B cell (primary cell): Measurements from ENCODE around the gene GLOD4. TPM values are rescaled to one million over a fixed set of nuclear protein-coding genes. Genes with fewer than 3 reads are reported as not detected.
A peak's percentile ranks its signal among the peaks of the same experiment; 100 is the strongest.

Experiments used
- ATAC-seq: fragments of 200-7000 bp; cut with Tn5 transposase; one replicate; pipeline ENCODE4 v1.10.0; 2021; ENCODE audit warnings: low read depth, mild to moderate bottlenecking, moderate number of reproducible peaks, moderate library complexity
- CTCF ChIA-PET: fragments of 350-600 bp; sonication (Branson Sonifier 250); formaldehyde crosslinking; loops from one replicate; lab custom pipeline; 2021; ENCODE audit warnings: antibody characterized with exemption, inconsistent platforms; lab: Charles Lee
- POLR2A ChIA-PET: fragments of 350-600 bp; sonication (Branson Sonifier 250); formaldehyde crosslinking; loops from one replicate; lab custom pipeline; 2021; ENCODE audit warnings: antibody characterized with exemption; lab: Charles Lee
- DNase-seq: peaks from one replicate; pipeline ENCODE4 v3.0.0; 2013
- H2AFZ ChIP-seq: 2 replicates; pipeline ENCODE4 v1.6.1; 2012; ENCODE audit warnings: mild to moderate bottlenecking, low read depth, low read length; ENCODE audit not compliant: insufficient read depth, poor library complexity, severe bottlenecking
- H3K27ac ChIP-seq, 2 donors: 1 replicate in 1 of 2; 2 replicates in 1 of 2; pipeline ENCODE4 v1.5.1; 2012 to 2013; ENCODE audit warnings: low read length in 2 of 2, mild to moderate bottlenecking in 2 of 2, moderate library complexity in 1 of 2
- H3K27me3 ChIP-seq, 4 experiments: fragments of 200-600 bp in 1 of 4; sonication (generic) in 1 of 4; replicated peaks in 1 of 4; 1 replicate in 2 of 4; 2 replicates in 2 of 4; pipeline versions ENCODE4 v1.6.1 to v1.7.0; 2013 to 2016; ENCODE audit warnings: low read length in 3 of 4, mild to moderate bottlenecking in 2 of 4, mixed read lengths in 1 of 4, moderate library complexity in 1 of 4; ENCODE audit not compliant: insufficient read depth in 4 of 4, control insufficient read depth in 3 of 4; ENCODE audit errors: control extremely low read depth in 1 of 4
- H3K36me3 ChIP-seq, 2 experiments: replicated peaks in 1 of 2; 1 replicate in 1 of 2; 2 replicates in 1 of 2; pipeline versions ENCODE4 v1.6.1 to v1.7.1; 2013; ENCODE audit warnings: low read length in 1 of 2; ENCODE audit not compliant: insufficient read depth in 2 of 2, control insufficient read depth in 1 of 2; ENCODE audit errors: control extremely low read depth in 1 of 2, extremely low read depth in 1 of 2
- H3K4me1 ChIP-seq, 2 donors: fragments of 200-600 bp in 1 of 2; sonication (generic) in 1 of 2; 1 replicate in 1 of 2; 2 replicates in 1 of 2; pipeline versions ENCODE4 v1.5.1 to v1.6.1; 2013 to 2017; ENCODE audit warnings: low read length in 2 of 2; ENCODE audit not compliant: control insufficient read depth in 2 of 2, insufficient read depth in 2 of 2
- H3K4me2 ChIP-seq: replicated peaks from 2 replicates; pipeline ENCODE3; 2012; ENCODE audit warnings: mild to moderate bottlenecking, low read depth, low read length; ENCODE audit not compliant: poor library complexity, severe bottlenecking
- H3K4me3 ChIP-seq, 5 experiments: fragments of 200-600 bp in 1 of 5; sonication (generic) in 1 of 5; 1 replicate in 3 of 5; 2 replicates in 2 of 5; pipeline versions ENCODE4 v1.5.1 to v1.7.0; 2011 to 2016; ENCODE audit warnings: low read length in 4 of 5, mild to moderate bottlenecking in 4 of 5, low read depth in 2 of 5, control low read depth in 1 of 5, moderate library complexity in 1 of 5; ENCODE audit not compliant: insufficient read depth in 1 of 5; ENCODE audit errors: control extremely low read depth in 1 of 5, extremely low read depth in 1 of 5
- H3K79me2 ChIP-seq: fragments of 200-600 bp; sonication (generic); one replicate; pipeline ENCODE4 v1.6.0; 2016; ENCODE audit warnings: low read length; ENCODE audit not compliant: control insufficient read depth, insufficient read depth
- H3K9ac ChIP-seq: fragments of 200-600 bp; sonication (generic); 2 replicates; pipeline ENCODE4 v1.6.1; 2017; ENCODE audit warnings: mild to moderate bottlenecking, low read length, moderate library complexity
- H3K9me3 ChIP-seq, 3 donors: one replicate each; pipeline versions ENCODE4 v1.6.1 to v1.7.1; 2013; ENCODE audit warnings: low read length in 2 of 3; ENCODE audit not compliant: control insufficient read depth in 2 of 3, insufficient read depth in 1 of 3; ENCODE audit errors: control extremely low read depth in 1 of 3
- H4K20me1 ChIP-seq: 2 replicates; pipeline ENCODE4 v1.6.0; 2012; ENCODE audit warnings: mild to moderate bottlenecking, low read length; ENCODE audit not compliant: insufficient read depth, control insufficient read depth, poor library complexity, severe bottlenecking
- H3K27ac Mint-ChIP-seq: one replicate; pipeline ENCODE4 v1.8.0; 2021; ENCODE audit warnings: mixed read lengths
- H3K27me3 Mint-ChIP-seq: one replicate; pipeline ENCODE4 v1.8.0; 2021; ENCODE audit warnings: mixed read lengths
- H3K4me1 Mint-ChIP-seq: one replicate; pipeline ENCODE4 v1.8.0; 2021; ENCODE audit warnings: mixed read lengths
- H3K4me3 Mint-ChIP-seq: one replicate; pipeline ENCODE4 v1.8.0; 2021; ENCODE audit warnings: mixed read lengths
- H3K9me3 Mint-ChIP-seq: one replicate; pipeline ENCODE4 v1.8.0; 2022; ENCODE audit warnings: mixed read lengths; ENCODE audit not compliant: insufficient read depth
- CTCF ChIP-seq: fragments of 200-600 bp; IDR thresholded peaks from one replicate; pipeline ENCODE4 v1.8.0; 2022; ENCODE audit warnings: antibody characterized with exemption, mild to moderate bottlenecking
- EZH2 ChIP-seq: IDR thresholded peaks from 2 replicates; pipeline ENCODE4 v1.6.1; 2012; ENCODE audit warnings: borderline replicate concordance, low read depth, mild to moderate bottlenecking, moderate library complexity, low read length; ENCODE audit not compliant: insufficient read depth, poor library complexity, severe bottlenecking
- WGBS: methylation state at CpG from one replicate; pipeline ENCODE4 v1.1.5; 2013; ENCODE audit warnings: missing lambda C conversion rate; ENCODE audit not compliant: insufficient coverage; 5-methylcytosine and 5-hydroxymethylcytosine counted together
- intact Hi-C: fragments of 100-400 bp; cut with micrococcal nuclease; formaldehyde crosslinking; loops from one replicate; pipeline ENCODE4 v1.10.0; 2022
- polyA plus RNA-seq: library from polyadenylated mRNA; depleted of rRNA; stranded (reverse); fragments of >200 nt; gene quantifications from 2 replicates; pipeline ENCODE4 v1.2.3, GENCODE V29; 2012
- total RNA-seq, 2 donors: library from RNA; stranded (reverse); fragments of 120-200 nt in 1 of 2; gene quantifications; 1 replicate in 1 of 2; 2 replicates in 1 of 2; pipeline versions ENCODE4 v1.2.3 to v1.2.4, GENCODE V29; 2013 to 2022

Gene GLOD4
- total and polyA plus RNA-seq, 2 donors (not counting 1 experiment from before 2014, with no cell fraction given): 24.0 to 77.4 TPM

- H4K20me1 ChIP-seq: no peaks in the 10 kb centered on the region
- H3K4me1 ChIP-seq: peaks cover 9 to 10% of the 10 kb centered on the region in 2 donors
- peaks cover 10% of the 10 kb centered on the region for H3K4me1 Mint-ChIP-seq
- CTCF ChIA-PET: interaction anchor here (0.9 kb wide), 1 partner anchor 33 kb away, joined by 3 read pairs; no protein-coding TSS in a partner anchor
- H3K9me3 Mint-ChIP-seq: no peaks in the 10 kb centered on the region
- no peak overlapping the region for H3K4me2 ChIP-seq
- TF ChIP-seq EZH2 (no peak), CTCF (no peak)
- 79% methylated on average over 7 of the region's 10 CpGs for WGBS
- peak overlapping the region; percentile 88 for H3K4me3 Mint-ChIP-seq
- DNase-seq (no peak), ATAC-seq (no peak)
- no peaks in the 10 kb centered on the region for H3K36me3 ChIP-seq
- H3K79me2 ChIP-seq: no peaks in the 10 kb centered on the region
- H3K27me3 Mint-ChIP-seq: no peaks in the 10 kb centered on the region
- intact Hi-C loops: loop anchor here (2.0 kb wide), 2 partner anchors 19 kb away; partner anchors contain the start of genes GEMIN4 and VPS53
- peaks cover 0 to 3% (median 0%) of the 10 kb centered on the region in 3 donors for H3K9me3 ChIP-seq
- H3K27me3 ChIP-seq: peaks cover 0 to 27% (median 12%) of the 10 kb centered on the region in 4 experiments
- H3K4me3 ChIP-seq: no peak overlapping the region
- H3K9ac ChIP-seq: no peak overlapping the region
- no peak overlapping the region for H3K27ac Mint-ChIP-seq
- POLR2A ChIA-PET: no interaction called here
- no peak overlapping the region for H3K27ac ChIP-seq
- H2AFZ ChIP-seq: no peak overlapping the region
Measured at GRCh38 chr17:733743-734142, 48.3 kb downstream of the GLOD4 start.

GRCh38 chr17:732902-733720 is 49.0 kb downstream of the GLOD4 start:
- peak overlapping the region; percentile 79 for H3K27ac Mint-ChIP-seq
- peak overlapping the region; percentile 88 for H3K4me3 Mint-ChIP-seq
- Histone ChIP-seq H3K4me3 (peak overlapping the region in 4 of 5 experiments; percentile 32 to 57 (median 54)), H2AFZ (peak overlapping the region; percentile 69), H3K79me2 (no peaks in the 10 kb centered on the region), H3K9ac (peak overlapping the region; percentile 63), H3K27me3 (peaks cover 0 to 27% (median 12%) of the 10 kb centered on the region in 4 experiments), H3K4me1 (peaks cover 9 to 10% of the 10 kb centered on the region in 2 donors), H4K20me1 (no peaks in the 10 kb centered on the region), H3K27ac (no peak overlapping the region), H3K4me2 (peak overlapping the region; percentile 97), H3K36me3 (no peaks in the 10 kb centered on the region), H3K9me3 (peaks cover 0 to 3% (median 0%) of the 10 kb centered on the region in 3 donors)
- ChIA-PET POLR2A (no interaction called here), CTCF (interaction anchor here (0.9 kb wide), 1 partner anchor 33 kb away, joined by 3 read pairs; no protein-coding TSS in a partner anchor)
- ATAC-seq: peak; percentile 35
- 5% methylated on average over 51 of the region's 57 CpGs for WGBS
- no peaks in the 10 kb centered on the region for H3K27me3 Mint-ChIP-seq
- peaks cover 10% of the 10 kb centered on the region for H3K4me1 Mint-ChIP-seq
- DNase-seq: peak; percentile 50
- no peaks in the 10 kb centered on the region for H3K9me3 Mint-ChIP-seq
- intact Hi-C loops: loop anchor here (2.0 kb wide), 2 partner anchors 18 to 20 kb away; partner anchors contain the start of genes GEMIN4 and VPS53
- TF ChIP-seq EZH2 (no peak), CTCF (no peak)
